HepG2 (cell line): ENCODE data around the gene RAB40C. TPM values are rescaled to one million over a fixed set of nuclear protein-coding genes. Genes with fewer than 3 reads are reported as not detected.

Source experiments
- NR2C2 ChIP-seq: sonication (generic); formaldehyde crosslinking; IDR thresholded peaks from 2 replicates; pipeline ENCODE4 v1.4.0; 2020; ENCODE audit warnings: missing genetic modification reagents, mild to moderate bottlenecking, moderate library complexity, borderline replicate concordance
- NRL ChIP-seq: sonication (generic); formaldehyde crosslinking; IDR thresholded peaks from 2 replicates; pipeline ENCODE4 v1.5.0; 2020; ENCODE audit warnings: missing genetic modification reagents, mild to moderate bottlenecking, moderate library complexity, borderline replicate concordance
- TBL1XR1 ChIP-seq: fragments of 150-350 bp; IDR thresholded peaks from 2 replicates; pipeline ENCODE4 v1.6.1; 2014; ENCODE audit warnings: borderline replicate concordance, low read length; ENCODE audit not compliant: partially characterized antibody
- ZNF143 ChIP-seq: sonication (generic); formaldehyde crosslinking; IDR thresholded peaks from 2 replicates; pipeline ENCODE4 v1.4.0; 2020; ENCODE audit warnings: missing genetic modification reagents
- ZNF3 ChIP-seq: IDR thresholded peaks from 2 replicates; pipeline ENCODE4 v1.7.0; 2017; ENCODE audit warnings: inconsistent platforms
- ZNF430 ChIP-seq: sonication (generic); formaldehyde crosslinking; IDR thresholded peaks from 2 replicates; pipeline ENCODE4 v1.9.0; 2021; ENCODE audit warnings: mild to moderate bottlenecking, missing genetic modification reagents
- ZNF562 ChIP-seq: sonication (generic); formaldehyde crosslinking; IDR thresholded peaks from 2 replicates; pipeline ENCODE4 v1.8.0; 2022; ENCODE audit warnings: missing genetic modification reagents, borderline replicate concordance
- ZNF597 ChIP-seq: sonication (generic); formaldehyde crosslinking; IDR thresholded peaks from 2 replicates; pipeline ENCODE4 v1.5.0; 2020; ENCODE audit warnings: missing genetic modification reagents
- ZSCAN31 ChIP-seq: sonication (generic); formaldehyde crosslinking; IDR thresholded peaks from 2 replicates; pipeline ENCODE4 v1.5.0; 2020; ENCODE audit warnings: low read depth, mild to moderate bottlenecking, missing genetic modification reagents
- polyA plus RNA-seq, 8 experiments: library from polyadenylated mRNA; depleted of rRNA in 3 of 8; stranded (reverse) in 7 of 8; unstranded in 1 of 8; fragments of >200 nt; fragmentation: Illumina TruSeq in 4 of 8; extraction: Trizol in 4 of 8; gene quantifications; 2 replicates each; pipeline versions ENCODE4 v1.2.1 to v1.2.3, GENCODE V29; 2011 to 2016; ENCODE audit warnings: low read depth in 4 of 8, missing spikeins in 1 of 8, mixed read lengths in 1 of 8; ENCODE audit not compliant: insufficient read depth in 1 of 8
- total RNA-seq, 5 experiments: library from RNA; depleted of rRNA; stranded (reverse); fragments of >200 nt; fragmentation: Illumina TruSeq; extraction: Trizol; gene quantifications; 2 replicates each; pipeline ENCODE4 v1.2.3, GENCODE V29; 2016; ENCODE audit warnings: low read depth in 1 of 5
- TF ChIP-seq, protein P1 (sequence below), 2 experiments: IDR thresholded peaks; 2 replicates each; pipeline ENCODE4 v1.6.1; 2011 to 2012; ENCODE audit warnings: low read length in 2 of 2, borderline replicate concordance in 1 of 2, low read depth in 1 of 2, mild to moderate bottlenecking in 1 of 2, moderate library complexity in 1 of 2
- TF ChIP-seq, protein P2 (sequence below): sonication (generic); formaldehyde crosslinking; IDR thresholded peaks from 2 replicates; pipeline ENCODE4 v1.4.0; 2020; ENCODE audit warnings: low read depth, mild to moderate bottlenecking, missing genetic modification reagents
- TF ChIP-seq, protein P3 (sequence below): sonication (generic); formaldehyde crosslinking; IDR thresholded peaks from 2 replicates; pipeline ENCODE4 v1.4.0; 2020; ENCODE audit warnings: missing genetic modification reagents, borderline replicate concordance

The RAB40C gene
- total and polyA plus RNA-seq, 2 of the 13 experiments (the other 11 are each of a cell fraction or from before 2014, with no cell fraction given): 7.7 to 11.5 TPM

DNA sequence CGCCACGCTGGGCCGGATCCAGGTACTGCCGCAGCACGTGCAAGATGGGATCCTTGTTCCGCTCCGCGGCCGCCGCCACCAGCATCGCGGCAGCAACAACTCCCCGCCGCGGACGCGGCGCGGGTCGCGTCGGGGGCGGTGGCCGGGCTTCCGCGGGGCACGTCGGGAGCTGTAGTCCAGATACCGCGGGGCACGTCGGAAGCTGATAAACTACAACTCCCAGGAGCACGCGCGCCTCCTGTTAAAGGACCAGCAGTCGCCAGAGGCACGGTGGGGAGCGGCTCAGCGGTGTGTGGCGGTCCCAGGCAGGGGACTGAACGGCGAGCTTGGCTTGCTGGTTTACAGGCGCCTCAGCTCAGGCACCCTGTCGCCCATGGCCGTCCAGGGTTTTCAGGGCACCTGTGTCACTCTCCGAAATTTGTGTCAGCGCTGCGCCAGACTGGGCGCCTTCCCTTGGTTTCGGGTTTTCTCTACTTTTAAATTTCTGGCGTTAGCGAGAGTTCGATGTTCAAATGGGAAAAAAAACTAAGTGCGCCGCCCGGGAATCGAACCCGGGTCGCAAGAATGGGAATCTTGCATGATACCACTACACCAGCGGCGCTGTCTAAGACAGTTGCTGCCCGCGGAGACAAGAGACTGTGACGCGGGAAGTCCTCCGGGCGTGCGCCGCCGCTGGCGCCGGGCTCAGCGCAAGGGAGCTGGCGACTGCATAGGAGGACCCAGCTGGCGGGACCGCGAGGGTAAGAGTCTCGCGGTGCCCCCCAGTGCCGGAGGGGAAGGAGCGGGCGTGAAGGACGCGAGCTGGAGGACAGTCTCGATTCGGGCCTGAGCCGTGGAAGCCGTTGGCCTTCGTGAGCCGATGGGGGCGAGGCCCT, 46.6 kb downstream of the RAB40C start, which contains the start of gene METTL26 (continued):
- TF ChIP-seq, protein P1, sequence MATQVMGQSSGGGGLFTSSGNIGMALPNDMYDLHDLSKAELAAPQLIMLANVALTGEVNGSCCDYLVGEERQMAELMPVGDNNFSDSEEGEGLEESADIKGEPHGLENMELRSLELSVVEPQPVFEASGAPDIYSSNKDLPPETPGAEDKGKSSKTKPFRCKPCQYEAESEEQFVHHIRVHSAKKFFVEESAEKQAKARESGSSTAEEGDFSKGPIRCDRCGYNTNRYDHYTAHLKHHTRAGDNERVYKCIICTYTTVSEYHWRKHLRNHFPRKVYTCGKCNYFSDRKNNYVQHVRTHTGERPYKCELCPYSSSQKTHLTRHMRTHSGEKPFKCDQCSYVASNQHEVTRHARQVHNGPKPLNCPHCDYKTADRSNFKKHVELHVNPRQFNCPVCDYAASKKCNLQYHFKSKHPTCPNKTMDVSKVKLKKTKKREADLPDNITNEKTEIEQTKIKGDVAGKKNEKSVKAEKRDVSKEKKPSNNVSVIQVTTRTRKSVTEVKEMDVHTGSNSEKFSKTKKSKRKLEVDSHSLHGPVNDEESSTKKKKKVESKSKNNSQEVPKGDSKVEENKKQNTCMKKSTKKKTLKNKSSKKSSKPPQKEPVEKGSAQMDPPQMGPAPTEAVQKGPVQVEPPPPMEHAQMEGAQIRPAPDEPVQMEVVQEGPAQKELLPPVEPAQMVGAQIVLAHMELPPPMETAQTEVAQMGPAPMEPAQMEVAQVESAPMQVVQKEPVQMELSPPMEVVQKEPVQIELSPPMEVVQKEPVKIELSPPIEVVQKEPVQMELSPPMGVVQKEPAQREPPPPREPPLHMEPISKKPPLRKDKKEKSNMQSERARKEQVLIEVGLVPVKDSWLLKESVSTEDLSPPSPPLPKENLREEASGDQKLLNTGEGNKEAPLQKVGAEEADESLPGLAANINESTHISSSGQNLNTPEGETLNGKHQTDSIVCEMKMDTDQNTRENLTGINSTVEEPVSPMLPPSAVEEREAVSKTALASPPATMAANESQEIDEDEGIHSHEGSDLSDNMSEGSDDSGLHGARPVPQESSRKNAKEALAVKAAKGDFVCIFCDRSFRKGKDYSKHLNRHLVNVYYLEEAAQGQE (IDR thresholded peaks at IDR 0.05; ENCODE audit: borderline replicate concordance in 1 of 2, low read depth in 1 of 2, low read length in 2 of 2): no peak
- TF ChIP-seq, protein P2, sequence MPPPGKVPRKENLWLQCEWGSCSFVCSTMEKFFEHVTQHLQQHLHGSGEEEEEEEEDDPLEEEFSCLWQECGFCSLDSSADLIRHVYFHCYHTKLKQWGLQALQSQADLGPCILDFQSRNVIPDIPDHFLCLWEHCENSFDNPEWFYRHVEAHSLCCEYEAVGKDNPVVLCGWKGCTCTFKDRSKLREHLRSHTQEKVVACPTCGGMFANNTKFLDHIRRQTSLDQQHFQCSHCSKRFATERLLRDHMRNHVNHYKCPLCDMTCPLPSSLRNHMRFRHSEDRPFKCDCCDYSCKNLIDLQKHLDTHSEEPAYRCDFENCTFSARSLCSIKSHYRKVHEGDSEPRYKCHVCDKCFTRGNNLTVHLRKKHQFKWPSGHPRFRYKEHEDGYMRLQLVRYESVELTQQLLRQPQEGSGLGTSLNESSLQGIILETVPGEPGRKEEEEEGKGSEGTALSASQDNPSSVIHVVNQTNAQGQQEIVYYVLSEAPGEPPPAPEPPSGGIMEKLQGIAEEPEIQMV (CRISPR knock-in tag): peak; percentile 99
- TF ChIP-seq, protein P3, sequence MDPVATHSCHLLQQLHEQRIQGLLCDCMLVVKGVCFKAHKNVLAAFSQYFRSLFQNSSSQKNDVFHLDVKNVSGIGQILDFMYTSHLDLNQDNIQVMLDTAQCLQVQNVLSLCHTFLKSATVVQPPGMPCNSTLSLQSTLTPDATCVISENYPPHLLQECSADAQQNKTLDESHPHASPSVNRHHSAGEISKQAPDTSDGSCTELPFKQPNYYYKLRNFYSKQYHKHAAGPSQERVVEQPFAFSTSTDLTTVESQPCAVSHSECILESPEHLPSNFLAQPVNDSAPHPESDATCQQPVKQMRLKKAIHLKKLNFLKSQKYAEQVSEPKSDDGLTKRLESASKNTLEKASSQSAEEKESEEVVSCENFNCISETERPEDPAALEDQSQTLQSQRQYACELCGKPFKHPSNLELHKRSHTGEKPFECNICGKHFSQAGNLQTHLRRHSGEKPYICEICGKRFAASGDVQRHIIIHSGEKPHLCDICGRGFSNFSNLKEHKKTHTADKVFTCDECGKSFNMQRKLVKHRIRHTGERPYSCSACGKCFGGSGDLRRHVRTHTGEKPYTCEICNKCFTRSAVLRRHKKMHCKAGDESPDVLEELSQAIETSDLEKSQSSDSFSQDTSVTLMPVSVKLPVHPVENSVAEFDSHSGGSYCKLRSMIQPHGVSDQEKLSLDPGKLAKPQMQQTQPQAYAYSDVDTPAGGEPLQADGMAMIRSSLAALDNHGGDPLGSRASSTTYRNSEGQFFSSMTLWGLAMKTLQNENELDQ (CRISPR knock-in tag): no peak
- TF ChIP-seq TBL1XR1: no peak
- TF ChIP-seq ZNF143 (CRISPR knock-in tag): peak; percentile 99
- 0 out of 2 replicates have a peak, but pooled peaks have one; percentile 51 for TF ChIP-seq ZNF562 (CRISPR knock-in tag)
- TF ChIP-seq ZNF430 (CRISPR knock-in tag): peak; percentile 96
- TF ChIP-seq ZNF3 (CRISPR knock-in tag): no peak
- no peak for TF ChIP-seq NRL (CRISPR knock-in tag)
- peak; percentile 13 for TF ChIP-seq ZSCAN31 (CRISPR knock-in tag)
- TF ChIP-seq NR2C2: peak; percentile 94
- no peak for TF ChIP-seq ZNF597 (CRISPR knock-in tag)
